Ishikawa (cell line): ENCODE measurements around the gene IZUMO1.

ENCODE experiments used
- EP300 ChIP-seq: IDR thresholded peaks from 2 replicates; pipeline ENCODE4 v1.6.1; 2012; ENCODE audit warnings: borderline replicate concordance
- MAX ChIP-seq: IDR thresholded peaks from 2 replicates; pipeline ENCODE4 v1.6.1; 2012
- REST ChIP-seq: IDR thresholded peaks from 2 replicates; pipeline ENCODE4 v1.6.1; 2012; ENCODE audit warnings: low read depth, mild to moderate bottlenecking
- TEAD4 ChIP-seq: IDR thresholded peaks from 2 replicates; pipeline ENCODE4 v1.6.1; 2012

- TF ChIP-seq MAX (no peak), REST (no peak), TEAD4 (no peak), EP300 (no peak)
Observed at GRCh38 chr19:48703316-48703715, 43.4 kb downstream of the IZUMO1 start.
